GM18909 (cell line): Measurements from ENCODE around the gene CHID1.

ENCODE experiments used
- ATAC-seq: cut with Tn5 transposase; IDR thresholded peaks from one replicate; pipeline ENCODE4 v1.9.1; 2021; ENCODE audit warnings: mild to moderate bottlenecking; ENCODE audit not compliant: unreplicated experiment, poor library complexity

CHID1 gene

GRCh38 chr11:867856-868358 lies 42.7 kb downstream of the CHID1 start:
- no peak for ATAC-seq

DNA sequence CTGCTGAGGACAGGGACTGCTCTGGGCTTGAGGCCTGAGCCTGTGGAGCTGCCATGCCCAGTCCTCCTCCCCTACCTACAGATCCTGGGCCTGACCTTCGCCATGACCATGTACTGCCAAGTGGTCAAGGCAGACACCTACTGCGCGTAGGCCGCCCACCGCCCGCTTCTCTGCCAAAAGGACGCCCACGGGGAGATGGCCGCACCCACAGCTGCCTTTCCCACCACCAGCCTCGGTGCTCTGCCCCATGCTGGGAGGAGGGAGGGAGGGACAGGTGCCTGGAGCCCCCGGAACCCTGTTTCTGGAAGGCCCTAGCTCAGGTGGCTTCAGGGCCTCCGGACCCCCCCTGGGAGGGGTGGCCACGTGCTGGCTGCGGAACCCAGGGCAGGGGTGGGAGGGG lies 44.1 kb downstream of the CHID1 start:
- ATAC-seq, result no peak

DNA sequence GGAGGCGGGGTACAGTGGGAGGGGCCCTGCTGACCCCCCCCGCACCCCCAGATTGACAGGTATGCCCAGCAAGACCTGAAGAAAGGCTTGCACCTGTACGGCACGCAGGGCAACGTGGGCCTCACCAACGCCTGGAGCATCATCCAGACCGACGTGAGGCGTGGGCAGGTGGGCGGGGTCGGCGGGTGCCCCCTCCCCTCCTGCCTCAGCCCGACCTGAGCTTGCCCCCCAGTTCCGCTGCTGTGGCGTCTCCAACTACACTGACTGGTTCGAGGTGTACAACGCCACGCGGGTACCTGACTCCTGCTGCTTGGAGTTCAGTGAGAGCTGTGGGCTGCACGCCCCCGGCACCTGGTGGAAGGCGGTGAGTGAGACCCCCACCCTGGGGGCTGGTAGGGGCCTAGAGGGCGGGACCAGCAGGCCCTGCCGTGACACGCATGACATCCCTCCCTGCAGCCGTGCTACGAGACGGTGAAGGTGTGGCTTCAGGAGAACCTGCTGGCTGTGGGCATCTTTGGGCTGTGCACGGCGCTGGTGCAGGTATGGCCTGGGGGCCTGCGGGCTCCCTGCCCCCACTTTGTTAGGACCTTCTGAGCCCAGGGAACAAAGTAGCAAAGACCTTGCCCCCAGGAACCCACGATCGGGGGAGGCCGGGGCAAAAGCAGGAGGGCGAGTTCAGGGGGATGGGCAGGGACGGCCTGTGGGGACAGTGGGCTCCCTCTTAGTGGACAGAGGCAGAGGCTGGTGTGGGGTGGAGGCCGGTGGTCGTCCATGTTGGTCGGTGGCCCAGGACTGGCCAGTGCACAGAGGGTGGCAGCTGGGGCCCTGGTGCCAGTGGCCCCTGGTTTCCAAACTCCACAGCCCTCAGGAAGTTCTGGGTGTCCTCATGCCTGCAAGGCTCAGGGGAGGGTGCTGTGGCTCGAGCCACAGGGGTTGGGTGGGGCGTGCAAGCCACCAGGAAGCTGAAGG lies 44.9 kb downstream of the CHID1 start:
- no peak for ATAC-seq

DNA sequence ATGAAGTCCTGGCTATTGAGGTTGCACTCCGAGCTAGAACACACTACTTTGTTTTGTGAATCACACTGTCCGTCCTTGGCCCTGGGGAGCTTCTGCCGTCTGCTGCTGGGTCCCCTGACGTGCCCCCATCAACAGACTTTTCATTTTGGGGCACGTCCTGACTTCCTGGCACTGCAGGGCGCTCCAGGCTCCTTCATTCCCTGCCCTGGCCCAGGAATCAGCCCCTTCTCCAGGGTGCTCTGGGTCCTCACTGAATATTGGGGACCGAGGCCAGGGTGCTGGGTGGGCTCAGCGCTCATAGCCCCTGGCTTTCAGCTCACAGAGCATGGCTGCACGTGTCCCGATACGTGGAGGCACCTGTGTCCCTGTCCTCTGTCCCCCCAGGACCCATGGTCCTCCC lies 45.7 kb downstream of the CHID1 start:
- ATAC-seq, result no peak

- no peak for ATAC-seq
Measured at GRCh38 chr11:863910-864827, 46.4 kb downstream of the CHID1 start.

DNA sequence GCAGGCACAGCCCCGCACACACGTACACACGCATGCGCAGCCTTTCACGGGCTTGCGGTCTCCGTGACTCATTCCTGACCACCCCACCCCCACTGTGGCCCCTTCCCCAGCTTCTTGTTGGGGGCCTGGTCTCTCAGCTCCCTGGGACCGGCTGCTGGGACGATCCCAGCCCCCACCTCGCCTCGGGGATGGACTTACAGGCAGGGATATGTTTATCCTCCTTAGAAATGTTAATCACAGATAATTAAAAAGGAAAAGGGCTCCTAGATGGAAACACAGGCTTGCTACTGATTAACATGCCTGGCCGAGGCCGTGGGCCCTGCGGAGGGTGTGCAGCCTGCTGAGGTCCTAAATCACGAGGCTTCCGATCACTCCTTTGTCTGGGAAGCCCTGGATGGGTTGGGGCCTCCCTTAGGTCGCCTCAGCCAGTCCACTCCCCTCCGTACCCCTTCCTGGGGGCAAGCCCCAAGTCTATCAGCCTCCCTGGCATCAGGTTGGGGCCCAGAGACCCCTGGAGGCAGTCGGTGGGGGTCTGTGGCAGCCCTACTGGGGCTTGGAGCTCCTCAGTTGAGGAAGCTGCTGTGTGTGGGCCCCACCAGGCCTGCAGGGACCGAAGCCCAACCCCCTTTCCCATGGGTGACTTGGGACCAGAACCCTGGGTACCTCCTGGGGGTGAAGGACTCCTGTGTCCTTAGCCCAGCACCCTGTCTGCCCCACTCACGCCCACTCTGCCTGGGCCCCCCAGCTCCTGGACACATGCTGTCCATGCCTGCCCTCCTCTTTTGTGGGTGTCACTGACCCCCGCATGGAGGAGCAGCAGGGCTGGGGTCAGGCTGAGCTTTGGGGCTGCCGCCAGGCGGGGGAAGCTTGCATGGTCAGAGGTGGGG lies 47.3 kb downstream of the CHID1 start:
- no peak for ATAC-seq

DNA sequence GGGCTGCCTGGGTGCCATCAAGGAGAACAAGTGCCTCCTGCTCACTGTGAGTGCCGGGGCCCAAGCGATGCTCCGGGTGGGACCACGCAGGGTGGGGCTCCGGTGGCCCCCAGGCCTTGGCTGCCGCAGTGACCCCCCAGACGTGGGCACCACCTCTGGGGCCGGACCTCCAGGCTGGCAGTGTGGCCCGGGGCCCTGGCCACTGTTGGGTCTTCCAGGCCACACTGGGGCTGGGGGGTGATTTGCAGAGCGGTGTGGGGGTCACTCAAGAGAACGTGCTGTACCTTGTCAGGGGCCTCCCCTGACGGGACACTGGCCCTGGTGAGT lies 48.0 kb downstream of the CHID1 start:
- ATAC-seq, result no peak

DNA sequence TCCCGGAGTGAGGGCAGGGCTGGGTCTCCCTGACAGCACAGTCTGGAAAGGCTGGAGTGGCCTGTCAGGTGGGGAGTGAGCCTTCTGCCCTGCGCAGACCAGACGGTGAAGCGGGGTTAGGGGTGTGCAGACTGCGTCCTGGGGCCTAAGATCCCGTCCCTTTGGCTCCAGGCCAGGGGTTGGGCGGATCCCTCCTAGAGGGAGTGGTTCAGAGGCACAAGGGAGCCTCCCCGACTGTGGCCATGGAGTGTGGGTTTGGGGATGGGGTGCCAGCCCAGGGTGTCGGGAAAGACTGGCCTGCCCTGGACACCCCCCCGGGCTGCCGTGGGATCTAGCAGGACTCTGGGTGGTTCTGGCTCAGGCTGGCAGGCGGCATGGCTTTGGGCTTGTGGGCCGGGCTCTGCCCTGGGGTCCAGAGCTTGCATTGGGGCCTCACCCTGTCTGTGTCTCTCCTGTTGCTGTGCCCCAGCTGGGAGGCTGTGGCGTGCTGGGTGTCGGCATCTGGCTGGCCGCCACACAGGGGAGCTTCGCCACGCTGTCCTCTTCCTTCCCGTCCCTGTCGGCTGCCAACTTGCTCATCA lies 48.4 kb downstream of the CHID1 start:
- ATAC-seq, result no peak

DNA sequence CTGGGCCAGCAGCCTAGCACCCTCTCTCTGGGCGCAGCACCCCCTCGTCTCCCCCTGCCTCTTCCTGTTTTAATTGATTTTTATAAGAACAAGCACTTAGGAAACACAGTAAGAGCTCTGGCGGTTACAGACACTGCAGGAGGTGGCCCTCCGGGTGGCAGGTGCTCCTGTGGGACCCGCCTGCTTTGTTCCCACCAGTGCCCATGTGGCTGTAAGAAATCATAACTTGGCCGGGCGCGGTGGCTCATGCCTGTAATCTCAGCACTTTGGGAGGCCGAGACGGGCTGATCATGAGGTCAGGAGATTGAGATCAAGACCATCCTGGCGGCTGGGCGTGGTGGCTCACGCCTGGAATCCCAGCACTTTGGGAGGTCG lies 49.5 kb downstream of the CHID1 start:
- ATAC-seq, result no peak

DNA sequence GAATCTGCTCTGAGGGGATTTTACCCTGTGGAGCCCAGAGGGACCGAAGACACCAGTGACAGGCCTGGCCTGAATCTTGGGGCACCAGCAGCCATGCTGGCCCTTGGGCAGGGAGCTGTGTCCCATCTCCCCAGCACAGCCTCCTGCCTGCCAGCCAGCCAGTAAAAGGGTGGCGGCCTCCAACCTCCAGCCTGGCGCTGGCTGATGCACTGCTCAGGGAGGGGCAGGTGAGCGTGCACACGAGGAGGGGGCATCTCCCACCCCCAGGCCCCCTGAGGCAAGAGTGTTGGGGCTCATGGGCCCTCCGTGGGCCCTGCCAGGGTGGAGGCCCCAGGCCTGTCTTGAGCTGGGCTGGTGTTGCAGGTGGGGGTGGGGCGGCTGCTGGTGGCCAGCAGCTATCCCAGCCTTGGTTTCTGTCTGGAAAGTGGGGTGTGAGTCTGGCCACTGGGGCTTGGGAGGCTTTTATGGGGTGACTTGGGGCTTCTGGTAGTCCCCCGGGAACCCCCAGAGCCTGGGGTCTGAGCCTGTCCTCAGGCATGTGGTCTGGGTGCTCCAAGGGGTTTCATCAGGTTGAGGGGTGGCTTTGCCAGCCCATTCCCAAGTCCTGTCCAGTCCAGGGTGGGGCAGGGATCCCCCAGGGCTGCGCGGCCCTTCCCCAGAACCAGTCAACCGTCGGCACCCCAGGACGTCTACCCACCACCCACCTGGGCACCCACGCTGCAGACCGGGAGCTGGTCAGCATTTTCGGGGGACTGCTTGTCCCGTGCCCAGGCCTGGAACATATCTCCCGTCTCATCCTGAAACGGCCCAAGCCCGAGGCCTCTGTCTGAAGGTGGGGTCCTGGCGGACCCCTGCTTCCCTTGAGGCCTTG lies 50.1 kb downstream of the CHID1 start:
- no peak for ATAC-seq

DNA sequence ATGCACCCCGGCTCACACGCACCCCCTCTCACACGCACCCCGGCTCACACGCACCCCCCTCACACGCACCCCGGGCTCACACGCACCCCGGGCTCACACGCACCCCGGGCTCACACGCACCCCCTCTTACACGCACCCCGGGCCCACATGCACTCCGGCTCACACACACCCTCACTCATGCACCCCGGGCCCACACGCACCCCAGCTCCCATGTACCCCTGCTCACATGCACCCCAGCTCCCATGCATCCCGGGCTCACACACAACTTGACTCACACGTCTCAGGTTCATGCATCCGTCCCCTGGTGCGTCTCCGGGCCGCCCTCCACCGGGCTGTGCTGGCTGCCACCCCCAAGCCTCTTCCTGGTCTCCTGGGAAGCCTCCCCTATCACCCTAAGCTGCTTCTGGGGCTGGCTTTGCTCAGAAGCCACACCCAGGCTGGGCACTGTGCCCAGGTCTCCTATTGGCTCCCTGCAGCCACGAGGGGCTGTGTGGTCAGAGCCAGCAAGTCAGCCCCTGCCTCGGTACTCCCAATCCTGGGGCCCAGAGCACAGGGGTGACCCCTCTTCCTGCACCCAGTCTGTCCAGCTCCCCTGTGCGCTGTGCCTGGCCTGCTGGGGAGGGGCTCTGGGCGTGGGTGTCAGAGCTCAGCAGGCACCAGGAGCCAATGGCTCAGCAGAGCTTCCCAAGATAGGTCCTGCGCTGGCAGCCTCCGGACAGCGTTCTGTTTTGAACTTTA lies 51.0 kb downstream of the CHID1 start:
- no peak for ATAC-seq

DNA sequence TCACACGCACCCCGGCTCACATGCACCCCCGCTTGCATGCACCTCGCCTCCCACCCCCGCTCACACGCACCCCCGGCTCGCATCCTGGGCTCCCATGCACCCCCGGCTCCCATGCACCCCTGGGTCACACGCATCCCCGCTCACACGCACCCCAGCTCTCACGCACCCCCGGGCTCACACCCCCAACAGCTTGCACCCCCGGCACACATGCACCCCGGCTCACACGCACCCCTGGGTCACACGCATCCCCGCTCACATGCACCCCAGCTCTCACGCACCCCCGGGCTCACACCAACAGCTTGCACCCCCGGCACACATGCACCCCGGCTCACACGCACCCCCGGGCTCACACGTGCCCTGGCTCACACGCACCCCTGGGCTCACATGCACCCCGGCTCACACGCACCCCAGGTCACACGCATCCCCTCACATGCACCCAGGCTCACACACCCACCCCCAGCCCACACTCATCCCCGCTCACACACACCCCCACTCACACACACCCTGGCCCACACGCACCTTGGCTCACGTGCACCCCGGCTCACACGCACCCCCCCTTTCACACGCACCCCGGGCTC lies 51.8 kb downstream of the CHID1 start:
- no peak for ATAC-seq

- ATAC-seq, result no peak
Measured at GRCh38 chr11:858053-858761, 52.4 kb downstream of the CHID1 start.

DNA sequence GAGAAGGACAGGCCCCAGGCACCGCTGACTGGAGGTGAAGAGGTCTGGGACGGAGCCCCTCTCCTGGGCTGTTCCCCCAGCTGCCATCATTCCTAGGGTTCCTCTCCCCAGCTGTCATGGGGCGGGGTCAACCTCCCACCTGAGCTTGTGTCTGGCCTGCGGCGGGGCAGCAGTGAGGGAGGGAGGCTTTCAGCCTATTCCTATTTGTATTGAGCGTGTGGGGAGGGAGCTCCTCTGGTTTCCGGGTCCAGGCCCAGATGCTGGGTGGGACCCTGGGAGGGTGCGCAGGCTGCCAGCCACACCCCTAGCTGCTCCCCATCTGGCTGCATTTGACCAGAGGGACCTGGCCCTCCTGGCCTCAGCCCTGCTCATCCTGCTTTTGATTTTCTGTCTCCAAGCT lies 54.2 kb downstream of the CHID1 start:
- ATAC-seq, result no peak

- ATAC-seq, result no peak
Measured at GRCh38 chr11:855796-856195, 54.8 kb downstream of the CHID1 start.

GRCh38 chr11:855330-855674 lies 55.3 kb downstream of the CHID1 start:
- no peak for ATAC-seq

DNA sequence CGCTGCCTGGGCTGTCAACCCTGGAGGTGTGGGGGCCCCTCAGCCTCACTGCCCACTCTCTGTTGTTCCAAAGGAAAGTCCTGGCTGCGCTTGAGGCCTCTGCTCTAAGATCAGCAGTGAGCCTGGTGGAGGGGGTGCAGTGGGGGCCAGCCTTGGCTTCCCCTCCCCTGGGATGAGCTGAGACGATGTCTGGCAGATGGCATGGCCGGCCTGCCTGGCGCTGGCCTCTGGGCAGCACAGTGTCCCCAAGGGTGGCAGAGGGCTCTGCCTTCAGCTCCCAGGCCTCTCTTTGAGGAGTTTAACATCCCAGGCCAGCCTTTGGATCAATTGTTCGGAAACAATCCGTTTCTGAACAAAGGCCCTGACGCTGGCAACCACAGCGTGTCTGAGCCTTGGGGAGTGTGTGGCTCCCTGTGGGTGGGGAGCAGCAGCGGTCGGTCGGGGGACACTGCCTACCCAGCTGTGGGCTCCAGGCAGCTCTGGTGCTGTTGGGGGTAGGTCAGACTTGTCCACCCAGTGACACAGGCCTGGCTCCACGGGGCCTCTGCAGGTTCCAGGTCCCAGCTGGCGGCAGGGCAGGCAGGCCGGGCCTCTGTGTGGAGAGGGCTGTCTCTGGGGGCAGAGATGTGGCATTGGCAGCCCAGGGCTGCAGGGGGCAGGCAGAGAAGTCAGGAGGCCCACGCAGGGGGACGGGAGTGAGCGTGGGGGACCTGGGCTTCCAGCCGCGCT lies 55.8 kb downstream of the CHID1 start:
- ATAC-seq, result no peak
